Osteocyte (in vitro differentiated cells): ENCODE measurements around the gene ST6GALNAC5. TPM values are rescaled to one million over a fixed set of nuclear protein-coding genes. Genes with fewer than 3 reads are reported as not detected.

Experiments used
- DNase-seq: peaks from one replicate; pipeline ENCODE4 v3.0.0; 2021; ENCODE audit warnings: mixed read lengths; ENCODE audit not compliant: unreplicated experiment; ENCODE audit errors: extremely low spot score
- H3K27ac Mint-ChIP-seq: one replicate; pipeline ENCODE4 v1.8.0; 2021; ENCODE audit warnings: mild to moderate bottlenecking, mixed read lengths; ENCODE audit not compliant: unreplicated experiment
- H3K27me3 Mint-ChIP-seq: one replicate; pipeline ENCODE4 v1.8.0; 2021; ENCODE audit warnings: mixed read lengths; ENCODE audit not compliant: unreplicated experiment
- H3K36me3 Mint-ChIP-seq: one replicate; pipeline ENCODE4 v1.8.0; 2021; ENCODE audit warnings: mixed read lengths; ENCODE audit not compliant: unreplicated experiment
- H3K4me1 Mint-ChIP-seq: one replicate; pipeline ENCODE4 v1.8.0; 2021; ENCODE audit warnings: mixed read lengths; ENCODE audit not compliant: unreplicated experiment
- H3K4me3 Mint-ChIP-seq: one replicate; pipeline ENCODE4 v1.8.0; 2021; ENCODE audit warnings: mild to moderate bottlenecking, moderate library complexity, mixed read lengths; ENCODE audit not compliant: unreplicated experiment
- H3K9me3 Mint-ChIP-seq: one replicate; pipeline ENCODE4 v1.8.0; 2021; ENCODE audit warnings: mixed read lengths; ENCODE audit not compliant: unreplicated experiment
- total RNA-seq: library from RNA; stranded (reverse); gene quantifications from 2 replicates; pipeline ENCODE4 v1.2.1, GENCODE V29; 2021
- TF ChIP-seq, protein P1 (sequence below): fragments of 200-600 bp; sonication (generic); IDR thresholded peaks from 2 replicates; pipeline ENCODE4 v1.5.0; 2021; ENCODE audit warnings: antibody characterized with exemption, mild to moderate bottlenecking, moderate library complexity

Gene ST6GALNAC5
- total RNA-seq, 1 donor from 2014 or later, result 3.7 TPM

DNA sequence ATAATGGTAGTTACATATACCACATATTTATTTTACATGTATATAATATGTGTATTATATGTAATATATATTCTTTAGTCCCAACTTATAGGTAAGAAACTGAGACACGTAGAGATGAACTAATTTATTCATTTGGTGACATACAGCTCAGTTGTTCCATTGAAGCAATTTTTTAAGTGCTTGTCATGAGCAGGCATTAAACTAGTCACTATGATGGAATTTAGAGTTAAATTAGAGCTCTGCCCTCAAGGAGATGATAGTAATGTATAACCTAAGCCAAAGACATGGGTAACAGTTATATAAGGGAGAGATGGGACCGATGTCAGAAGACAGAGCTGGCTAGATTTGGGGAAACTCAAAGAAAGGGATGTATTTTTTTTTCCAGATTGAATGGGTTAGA, 83.0 kb downstream of the ST6GALNAC5 start:
- Mint-ChIP-seq H3K9me3 (no peaks in the 10 kb centered on the region), H3K4me1 (no peaks in the 10 kb centered on the region), H3K4me3 (no peak overlapping the region), H3K27me3 (no peaks in the 10 kb centered on the region), H3K27ac (no peak overlapping the region), H3K36me3 (no peaks in the 10 kb centered on the region)
- DNase-seq, result no peak
- TF ChIP-seq, protein P1, sequence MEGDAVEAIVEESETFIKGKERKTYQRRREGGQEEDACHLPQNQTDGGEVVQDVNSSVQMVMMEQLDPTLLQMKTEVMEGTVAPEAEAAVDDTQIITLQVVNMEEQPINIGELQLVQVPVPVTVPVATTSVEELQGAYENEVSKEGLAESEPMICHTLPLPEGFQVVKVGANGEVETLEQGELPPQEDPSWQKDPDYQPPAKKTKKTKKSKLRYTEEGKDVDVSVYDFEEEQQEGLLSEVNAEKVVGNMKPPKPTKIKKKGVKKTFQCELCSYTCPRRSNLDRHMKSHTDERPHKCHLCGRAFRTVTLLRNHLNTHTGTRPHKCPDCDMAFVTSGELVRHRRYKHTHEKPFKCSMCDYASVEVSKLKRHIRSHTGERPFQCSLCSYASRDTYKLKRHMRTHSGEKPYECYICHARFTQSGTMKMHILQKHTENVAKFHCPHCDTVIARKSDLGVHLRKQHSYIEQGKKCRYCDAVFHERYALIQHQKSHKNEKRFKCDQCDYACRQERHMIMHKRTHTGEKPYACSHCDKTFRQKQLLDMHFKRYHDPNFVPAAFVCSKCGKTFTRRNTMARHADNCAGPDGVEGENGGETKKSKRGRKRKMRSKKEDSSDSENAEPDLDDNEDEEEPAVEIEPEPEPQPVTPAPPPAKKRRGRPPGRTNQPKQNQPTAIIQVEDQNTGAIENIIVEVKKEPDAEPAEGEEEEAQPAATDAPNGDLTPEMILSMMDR, result no peak

DNA sequence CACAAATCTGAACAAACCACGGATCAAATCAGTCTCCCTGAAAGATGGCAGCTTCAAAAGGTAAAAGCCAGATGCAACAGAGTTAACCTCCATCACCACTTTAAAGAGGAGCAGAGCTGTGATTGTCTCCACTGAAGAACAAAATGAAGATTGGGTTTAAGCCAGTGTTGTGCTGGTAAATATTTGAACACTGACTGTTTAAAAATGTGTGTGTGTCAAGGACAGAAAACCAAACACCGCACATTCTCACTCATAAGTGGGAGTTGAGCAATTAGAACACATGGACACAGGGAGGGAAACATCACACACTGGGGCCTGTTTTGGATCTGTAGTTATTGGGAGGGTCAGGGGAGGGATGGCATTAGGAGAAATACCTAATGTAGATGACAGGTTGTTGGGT, 83.9 kb downstream of the ST6GALNAC5 start:
- Mint-ChIP-seq H3K9me3 (no peaks in the 10 kb centered on the region), H3K36me3 (no peaks in the 10 kb centered on the region), H3K4me1 (peaks cover 4% of the 10 kb centered on the region), H3K4me3 (no peak overlapping the region), H3K27ac (no peak overlapping the region), H3K27me3 (no peaks in the 10 kb centered on the region)
- TF ChIP-seq, protein P1, result no peak
- DNase-seq, result no peak

DNA sequence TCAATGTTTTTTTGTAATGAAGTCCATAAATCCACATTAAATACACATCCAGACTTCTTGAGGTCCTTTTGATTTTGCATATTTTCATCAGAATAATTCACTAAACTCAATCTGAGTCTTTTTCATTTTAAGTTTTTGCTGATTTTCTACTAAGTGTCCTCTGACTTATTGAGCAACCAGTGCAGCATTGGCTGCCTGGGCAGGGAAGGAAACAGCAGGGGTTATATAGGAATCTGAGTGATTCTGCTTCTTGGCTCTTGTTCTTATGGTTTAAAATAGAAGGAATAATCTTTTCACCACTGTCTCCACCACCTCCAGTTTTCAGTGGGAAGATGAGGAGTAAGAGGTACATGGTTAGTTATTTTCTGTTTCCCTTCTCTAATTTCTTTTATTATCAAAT, 88.4 kb downstream of the ST6GALNAC5 start:
- TF ChIP-seq, protein P1, result no peak
- H3K4me3 Mint-ChIP-seq, result no peak overlapping the region
- H3K9me3 Mint-ChIP-seq, result no peaks in the 10 kb centered on the region
- H3K27ac Mint-ChIP-seq, result no peak overlapping the region
- H3K27me3 Mint-ChIP-seq, result no peaks in the 10 kb centered on the region
- H3K4me1 Mint-ChIP-seq, result peaks cover 4% of the 10 kb centered on the region
- DNase-seq, result no peak
- H3K36me3 Mint-ChIP-seq, result no peaks in the 10 kb centered on the region

DNA sequence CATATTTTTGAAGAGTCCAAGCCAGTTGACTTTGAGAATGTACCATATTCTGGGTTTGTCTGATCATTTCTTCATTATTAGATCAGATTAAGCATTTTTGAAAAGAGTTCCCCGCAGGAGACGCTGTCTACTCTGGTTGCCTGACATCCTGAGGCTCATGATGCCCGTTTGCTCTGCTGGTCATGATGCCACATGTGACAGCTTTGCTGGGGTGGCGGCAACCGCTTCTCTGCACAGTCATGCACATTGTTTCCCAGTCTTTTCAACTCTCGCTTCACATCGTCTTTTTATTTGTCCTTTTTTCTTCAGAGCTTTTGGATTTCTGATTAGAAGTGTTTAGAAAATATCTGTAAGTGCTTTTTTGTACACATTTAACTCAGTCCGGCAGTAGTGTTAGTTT, 90.7 kb downstream of the ST6GALNAC5 start:
- Mint-ChIP-seq H3K36me3 (no peaks in the 10 kb centered on the region), H3K4me1 (peaks cover 4% of the 10 kb centered on the region), H3K9me3 (no peaks in the 10 kb centered on the region), H3K27me3 (no peaks in the 10 kb centered on the region), H3K27ac (no peak overlapping the region), H3K4me3 (no peak overlapping the region)
- TF ChIP-seq, protein P1, result no peak
- no peak for DNase-seq

DNA sequence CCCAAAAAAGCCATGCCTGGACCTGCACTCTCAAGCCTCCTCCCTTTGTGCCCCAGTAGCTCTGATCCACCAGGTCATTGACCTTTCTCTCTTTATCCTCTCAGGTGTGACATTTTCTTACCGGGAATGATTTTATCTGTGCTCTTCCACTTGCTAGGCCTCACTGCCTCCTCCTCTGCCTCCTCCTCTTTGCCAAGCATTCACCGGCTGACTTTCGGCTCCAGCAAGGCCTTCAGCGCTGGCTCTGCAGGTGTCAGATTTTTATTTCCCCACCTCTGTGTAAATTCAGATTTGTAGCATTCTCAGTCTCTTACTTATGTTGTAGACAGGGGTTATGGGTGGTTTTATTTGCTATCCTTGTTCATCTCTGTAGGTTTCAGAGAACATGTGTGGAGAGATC, 91.5 kb downstream of the ST6GALNAC5 start:
- no peaks in the 10 kb centered on the region for H3K27me3 Mint-ChIP-seq
- H3K36me3 Mint-ChIP-seq, result no peaks in the 10 kb centered on the region
- TF ChIP-seq, protein P1, result no peak
- H3K27ac Mint-ChIP-seq, result no peak overlapping the region
- H3K9me3 Mint-ChIP-seq, result no peaks in the 10 kb centered on the region
- no peak for DNase-seq
- H3K4me1 Mint-ChIP-seq, result peaks cover 4% of the 10 kb centered on the region
- no peak overlapping the region for H3K4me3 Mint-ChIP-seq
